Measurements from ENCODE around the gene CHIC2. TPM values are rescaled to one million over a fixed set of nuclear protein-coding genes. Genes with fewer than 3 reads are reported as not detected.

Gene CHIC2
- total RNA-seq, 1 experiment from 2014 or later, result 10.8 TPM

DNA sequence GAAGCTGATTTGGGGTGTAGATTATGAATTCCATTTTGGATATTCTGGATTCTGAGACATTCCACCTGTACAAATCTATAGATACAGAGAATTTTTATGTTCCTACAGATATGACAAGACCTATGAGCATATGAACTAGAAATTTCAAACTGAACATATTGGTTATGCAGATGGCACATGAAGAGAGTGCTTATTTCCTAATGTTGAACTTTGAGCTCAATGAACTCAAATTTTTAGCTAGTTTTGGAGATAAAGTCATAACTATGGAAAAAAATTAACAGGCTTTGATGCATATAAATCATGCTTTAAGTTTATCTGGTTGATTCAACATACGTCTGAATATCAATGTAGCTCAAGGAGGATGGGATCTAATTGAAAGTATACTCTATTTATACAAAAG lies 8.9 kb downstream of the CHIC2 start:
- Histone ChIP-seq H3K27me3 (ENCODE audit: insufficient read depth, low read length) (no peaks in the 10 kb centered on the region), H4K20me1 (ENCODE audit: insufficient read depth) (0 out of 2 replicates have a peak, but pooled peaks cover 4% of the 10 kb centered on the region)

More for the DNA sequence above, 8.9 kb downstream of the CHIC2 start:
- DNase-seq (ENCODE audit: low read depth, low spot score) (no peak), ATAC-seq (no peak)
- RAD21 ChIA-PET (ENCODE audit: low non-redundant PET in 1 of 2, low total read pairs in 2 of 2, uncharacterized antibody in 2 of 2, unreplicated experiment in 2 of 2), result no interaction called here
- intact Hi-C loops (cut with micrococcal nuclease), result no loop called here
- Histone ChIP-seq H3K79me2 (ENCODE audit: insufficient read depth, low read length) (peaks cover 80% of the 10 kb centered on the region), H3K9me2 (ENCODE audit: insufficient read depth) (no peaks in the 10 kb centered on the region), H3K4me1 (ENCODE audit: control insufficient read depth in 1 of 2, insufficient read depth in 2 of 2, low read length in 2 of 2) (no peaks in the 10 kb centered on the region), H3K9ac (ENCODE audit: low read length) (no peak overlapping the region), H3K27ac (ENCODE audit: low read depth, low read length) (no peak overlapping the region), H3K36me3 (ENCODE audit: control insufficient read depth in 1 of 2, insufficient read depth in 2 of 2, low read length in 2 of 2) (no peaks in the 10 kb centered on the region), H2AFZ (ENCODE audit: low read depth, low read length, poor library complexity, severe bottlenecking) (no peak overlapping the region), H3K4me3 (replicated peaks in 1 of 2; ENCODE audit: low read depth in 1 of 2, low read length in 2 of 2) (no peak overlapping the region), H3K4me2 (ENCODE audit: low read length) (no peak overlapping the region), H3K9me3 (ENCODE audit: control insufficient read depth in 1 of 2, insufficient read depth in 1 of 2, low read depth in 1 of 2, low read length in 2 of 2) (no peaks in the 10 kb centered on the region)
- no TSS peak for BruUV-seq (replicated peaks)
- POLR2A ChIA-PET, result no interaction called here
- TF ChIP-seq TCF7L2 (IDR thresholded peaks at IDR 0.05; ENCODE audit: borderline replicate concordance, extremely low read depth, insufficient read depth, insufficient read length) (no peak), CTCF (IDR thresholded peaks at IDR 0.05 in 2 of 3, conservative IDR thresholded peaks at IDR 0.05 in 1 of 3; ENCODE audit: borderline replicate concordance in 1 of 3, insufficient read depth in 1 of 3, low read depth in 2 of 3, low read length in 2 of 3) (no peak), JUND (IDR thresholded peaks at IDR 0.05) (no peak), EGR1 (IDR thresholded peaks at IDR 0.05; ENCODE audit: low read depth) (no peak), ZNF274 (IDR thresholded peaks at IDR 0.05; ENCODE audit: low read depth, low read length) (no peak), SIN3A (IDR thresholded peaks at IDR 0.05; ENCODE audit: low read depth) (no peak), RAD21 (IDR thresholded peaks at IDR 0.05; ENCODE audit: low read depth) (no peak), EZH2phosphoT487 (IDR thresholded peaks at IDR 0.05; ENCODE audit: borderline replicate concordance) (no peak), CEBPB (IDR thresholded peaks at IDR 0.05; ENCODE audit: low read depth) (no peak), MAX (IDR thresholded peaks at IDR 0.05) (no peak)
- TF ChIP-seq, protein P1, sequence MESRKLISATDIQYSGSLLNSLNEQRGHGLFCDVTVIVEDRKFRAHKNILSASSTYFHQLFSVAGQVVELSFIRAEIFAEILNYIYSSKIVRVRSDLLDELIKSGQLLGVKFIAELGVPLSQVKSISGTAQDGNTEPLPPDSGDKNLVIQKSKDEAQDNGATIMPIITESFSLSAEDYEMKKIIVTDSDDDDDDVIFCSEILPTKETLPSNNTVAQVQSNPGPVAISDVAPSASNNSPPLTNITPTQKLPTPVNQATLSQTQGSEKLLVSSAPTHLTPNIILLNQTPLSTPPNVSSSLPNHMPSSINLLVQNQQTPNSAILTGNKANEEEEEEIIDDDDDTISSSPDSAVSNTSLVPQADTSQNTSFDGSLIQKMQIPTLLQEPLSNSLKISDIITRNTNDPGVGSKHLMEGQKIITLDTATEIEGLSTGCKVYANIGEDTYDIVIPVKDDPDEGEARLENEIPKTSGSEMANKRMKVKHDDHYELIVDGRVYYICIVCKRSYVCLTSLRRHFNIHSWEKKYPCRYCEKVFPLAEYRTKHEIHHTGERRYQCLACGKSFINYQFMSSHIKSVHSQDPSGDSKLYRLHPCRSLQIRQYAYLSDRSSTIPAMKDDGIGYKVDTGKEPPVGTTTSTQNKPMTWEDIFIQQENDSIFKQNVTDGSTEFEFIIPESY (IDR thresholded peaks at IDR 0.05; ENCODE audit: extremely low read depth, insufficient replicate concordance, low read length), result no peak
- CTCF ChIA-PET, result no interaction called here
